SK-N-MC (cell line): Measurements from ENCODE around the gene RIMBP2.

Experiments used
- DNase-seq: peaks from one replicate; pipeline ENCODE4 v3.0.0-alpha.2; 2011; ENCODE audit warnings: low read depth, low spot score
- H3K27ac ChIP-seq: fragments of 200-600 bp; sonication (generic); 2 replicates; pipeline ENCODE4 v1.5.1; 2016; ENCODE audit warnings: mixed run types
- H3K36me3 ChIP-seq: fragments of 200-600 bp; sonication (generic); 2 replicates; pipeline ENCODE4 v1.6.1; 2017; ENCODE audit warnings: antibody characterized with exemption, low read length, mixed read lengths; ENCODE audit not compliant: insufficient read depth
- H3K4me3 ChIP-seq: fragments of 200-600 bp; sonication (generic); 2 replicates; pipeline ENCODE4 v1.5.1; 2016
- H3K9ac ChIP-seq: fragments of 200-600 bp; sonication (generic); 2 replicates; pipeline ENCODE4 v1.8.0; 2017; ENCODE audit warnings: mixed run types, mixed read lengths; ENCODE audit not compliant: insufficient read length
- H3K9me3 ChIP-seq: fragments of 200-600 bp; sonication (generic); 2 replicates; pipeline ENCODE4 v1.6.1; 2017; ENCODE audit warnings: low read depth, mild to moderate bottlenecking, antibody characterized with exemption, low read length, moderate library complexity, mixed read lengths
- EZH2 ChIP-seq: fragments of 200-600 bp; sonication (generic); IDR thresholded peaks from one replicate; pipeline ENCODE4 v1.6.1; 2017; ENCODE audit warnings: antibody characterized with exemption
- FOXP2 ChIP-seq: optimal IDR thresholded peaks from 2 replicates; pipeline ENCODE3; 2011; ENCODE audit warnings: mild to moderate bottlenecking, moderate library complexity; ENCODE audit not compliant: insufficient read depth; ENCODE audit errors: extremely low read length, control extremely low read depth
- POLR2AphosphoS5 ChIP-seq: IDR thresholded peaks from 2 replicates; pipeline ENCODE4 v1.6.1; 2012; ENCODE audit warnings: mild to moderate bottlenecking, low read depth, low read length, borderline replicate concordance

RIMBP2 gene

GRCh38 chr12:130628304-130628703 is 87.8 kb downstream of the RIMBP2 start:
- Histone ChIP-seq H3K9me3 (no peaks in the 10 kb centered on the region), H3K27ac (no peak overlapping the region), H3K4me3 (no peak overlapping the region), H3K9ac (no peak overlapping the region), H3K36me3 (no peaks in the 10 kb centered on the region)
- no peak for DNase-seq
- TF ChIP-seq FOXP2, result no peak
- TF ChIP-seq EZH2, result no peak
- no peak for TF ChIP-seq POLR2AphosphoS5

- Histone ChIP-seq H3K9me3 (no peaks in the 10 kb centered on the region), H3K27ac (no peak overlapping the region), H3K9ac (no peak overlapping the region), H3K4me3 (no peak overlapping the region), H3K36me3 (no peaks in the 10 kb centered on the region)
- TF ChIP-seq EZH2, result no peak
- TF ChIP-seq POLR2AphosphoS5, result no peak
- TF ChIP-seq FOXP2, result no peak
- no peak for DNase-seq
Measured at GRCh38 chr12:130627175-130627574, 88.9 kb downstream of the RIMBP2 start.

GRCh38 chr12:130626601-130627000 is 89.5 kb downstream of the RIMBP2 start:
- no peak for DNase-seq
- no peak overlapping the region for H3K27ac ChIP-seq
- H3K4me3 ChIP-seq, result no peak overlapping the region
- H3K9me3 ChIP-seq, result no peaks in the 10 kb centered on the region
- no peaks in the 10 kb centered on the region for H3K36me3 ChIP-seq
- no peak for TF ChIP-seq FOXP2
- TF ChIP-seq EZH2, result no peak
- TF ChIP-seq POLR2AphosphoS5, result no peak
- no peak overlapping the region for H3K9ac ChIP-seq

- TF ChIP-seq POLR2AphosphoS5 (no peak), FOXP2 (no peak), EZH2 (no peak)
- H3K4me3 ChIP-seq, result no peak overlapping the region
Measured at GRCh38 chr12:130625201-130625600, 90.9 kb downstream of the RIMBP2 start.

GRCh38 chr12:130622803-130623202 is 93.3 kb downstream of the RIMBP2 start:
- Histone ChIP-seq H3K4me3 (no peak overlapping the region), H3K36me3 (no peaks in the 10 kb centered on the region), H3K27ac (no peak overlapping the region), H3K9me3 (no peaks in the 10 kb centered on the region), H3K9ac (no peak overlapping the region)
- DNase-seq, result no peak
- TF ChIP-seq EZH2, result no peak
- no peak for TF ChIP-seq FOXP2
- no peak for TF ChIP-seq POLR2AphosphoS5

More at GRCh38 chr12:130625201-130625600, 90.9 kb downstream of the RIMBP2 start:
- no peaks in the 10 kb centered on the region for H3K36me3 ChIP-seq
- H3K27ac ChIP-seq, result no peak overlapping the region
- H3K9me3 ChIP-seq, result no peaks in the 10 kb centered on the region
- DNase-seq, result no peak
- H3K9ac ChIP-seq, result no peak overlapping the region

- Histone ChIP-seq H3K36me3 (no peaks in the 10 kb centered on the region), H3K9ac (no peak overlapping the region), H3K9me3 (no peaks in the 10 kb centered on the region), H3K27ac (no peak overlapping the region), H3K4me3 (no peak overlapping the region)
- TF ChIP-seq EZH2 (no peak), FOXP2 (no peak), POLR2AphosphoS5 (no peak)
- DNase-seq, result no peak
Measured at GRCh38 chr12:130621696-130622298, 94.3 kb downstream of the RIMBP2 start.

GRCh38 chr12:130620756-130621155 is 95.3 kb downstream of the RIMBP2 start:
- no peaks in the 10 kb centered on the region for H3K36me3 ChIP-seq
- no peak overlapping the region for H3K9ac ChIP-seq
- no peak overlapping the region for H3K27ac ChIP-seq
- TF ChIP-seq EZH2 (no peak), FOXP2 (no peak), POLR2AphosphoS5 (no peak)
- H3K4me3 ChIP-seq, result no peak overlapping the region
- DNase-seq, result no peak
- no peaks in the 10 kb centered on the region for H3K9me3 ChIP-seq

- H3K36me3 ChIP-seq, result no peaks in the 10 kb centered on the region
- TF ChIP-seq EZH2, result no peak
- no peak for TF ChIP-seq FOXP2
- TF ChIP-seq POLR2AphosphoS5, result no peak
- H3K27ac ChIP-seq, result no peak overlapping the region
- H3K9ac ChIP-seq, result no peak overlapping the region
- H3K9me3 ChIP-seq, result no peaks in the 10 kb centered on the region
- H3K4me3 ChIP-seq, result no peak overlapping the region
- no peak for DNase-seq
Measured at GRCh38 chr12:130620281-130620680, 95.8 kb downstream of the RIMBP2 start.
